ENCODE measurements around the gene KRT84.

DNA sequence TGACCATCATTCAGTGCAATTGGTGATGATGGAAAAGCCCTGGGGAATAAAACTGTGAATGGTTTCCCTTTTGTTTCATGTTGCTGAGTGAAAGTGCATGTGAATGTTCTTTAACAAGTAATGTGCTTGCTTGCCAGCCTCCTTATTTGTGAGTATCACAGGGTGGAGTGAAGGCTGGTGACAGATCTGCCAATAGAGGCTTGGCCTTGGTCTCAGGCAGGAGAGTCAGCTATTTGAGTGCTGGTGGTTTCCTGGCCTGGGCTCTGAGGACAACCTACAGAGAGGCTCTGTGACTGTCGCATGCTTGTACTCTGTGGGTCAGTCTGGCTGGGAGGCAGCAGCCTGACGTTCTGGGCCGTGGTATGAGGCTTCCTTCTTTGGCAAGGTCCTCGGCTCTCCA, 38.9 kb downstream of the KRT84 start:
- TF ChIP-seq, protein P1, sequence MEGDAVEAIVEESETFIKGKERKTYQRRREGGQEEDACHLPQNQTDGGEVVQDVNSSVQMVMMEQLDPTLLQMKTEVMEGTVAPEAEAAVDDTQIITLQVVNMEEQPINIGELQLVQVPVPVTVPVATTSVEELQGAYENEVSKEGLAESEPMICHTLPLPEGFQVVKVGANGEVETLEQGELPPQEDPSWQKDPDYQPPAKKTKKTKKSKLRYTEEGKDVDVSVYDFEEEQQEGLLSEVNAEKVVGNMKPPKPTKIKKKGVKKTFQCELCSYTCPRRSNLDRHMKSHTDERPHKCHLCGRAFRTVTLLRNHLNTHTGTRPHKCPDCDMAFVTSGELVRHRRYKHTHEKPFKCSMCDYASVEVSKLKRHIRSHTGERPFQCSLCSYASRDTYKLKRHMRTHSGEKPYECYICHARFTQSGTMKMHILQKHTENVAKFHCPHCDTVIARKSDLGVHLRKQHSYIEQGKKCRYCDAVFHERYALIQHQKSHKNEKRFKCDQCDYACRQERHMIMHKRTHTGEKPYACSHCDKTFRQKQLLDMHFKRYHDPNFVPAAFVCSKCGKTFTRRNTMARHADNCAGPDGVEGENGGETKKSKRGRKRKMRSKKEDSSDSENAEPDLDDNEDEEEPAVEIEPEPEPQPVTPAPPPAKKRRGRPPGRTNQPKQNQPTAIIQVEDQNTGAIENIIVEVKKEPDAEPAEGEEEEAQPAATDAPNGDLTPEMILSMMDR (IDR thresholded peaks at IDR 0.05), result no peak
- TF ChIP-seq POLR2A (IDR thresholded peaks at IDR 0.05), result no peak
